Neural crest cell (in vitro differentiated cells): Measurements from ENCODE around the gene SGPP1. TPM values are rescaled to one million over a fixed set of nuclear protein-coding genes. Genes with fewer than 3 reads are reported as not detected.

Source experiments
- DNase-seq: peaks from one replicate; pipeline ENCODE4 v3.0.0; 2021; ENCODE audit warnings: low read depth, mixed read lengths, low spot score
- H3K27ac Mint-ChIP-seq: one replicate; pipeline ENCODE4 v1.8.0; 2021; ENCODE audit warnings: mild to moderate bottlenecking, mixed read lengths; ENCODE audit not compliant: unreplicated experiment
- H3K27me3 Mint-ChIP-seq: 2 replicates; pipeline ENCODE4 v1.8.0; 2021; ENCODE audit warnings: low read depth, mild to moderate bottlenecking, mixed read lengths
- H3K36me3 Mint-ChIP-seq: 2 replicates; pipeline ENCODE4 v1.8.0; 2021; ENCODE audit warnings: low read depth, mild to moderate bottlenecking, mixed read lengths
- H3K4me1 Mint-ChIP-seq: 2 replicates; pipeline ENCODE4 v1.8.0; 2021; ENCODE audit warnings: mixed read lengths
- H3K4me3 Mint-ChIP-seq: one replicate; pipeline ENCODE4 v1.8.0; 2021; ENCODE audit warnings: mild to moderate bottlenecking, mixed read lengths
- H3K9me3 Mint-ChIP-seq: 2 replicates; pipeline ENCODE4 v1.8.0; 2021; ENCODE audit warnings: mixed read lengths
- CTCF ChIP-seq: fragments of 200-600 bp; sonication (generic); conservative IDR thresholded peaks from 2 replicates; pipeline ENCODE4 v1.5.0; 2021; ENCODE audit warnings: antibody characterized with exemption, mild to moderate bottlenecking
- total RNA-seq: library from RNA; stranded (reverse); gene quantifications from 2 replicates; pipeline ENCODE4 v1.2.1, GENCODE V29; 2021

SGPP1 gene
- total RNA-seq, 1 donor from 2014 or later, result 11.8 TPM

- Mint-ChIP-seq H3K27ac (no peak overlapping the region), H3K36me3 (peaks cover 13% of the 10 kb centered on the region), H3K27me3 (no peaks in the 10 kb centered on the region), H3K9me3 (no peaks in the 10 kb centered on the region), H3K4me3 (no peak overlapping the region), H3K4me1 (no peaks in the 10 kb centered on the region)
- no peak for DNase-seq
- no peak for TF ChIP-seq CTCF
Observed at GRCh38 chr14:63682727-63683593, 44.9 kb downstream of the SGPP1 start.

- Mint-ChIP-seq H3K4me3 (no peak overlapping the region), H3K27me3 (no peaks in the 10 kb centered on the region), H3K4me1 (no peaks in the 10 kb centered on the region), H3K9me3 (no peaks in the 10 kb centered on the region), H3K27ac (no peak overlapping the region), H3K36me3 (peaks cover 11% of the 10 kb centered on the region)
- DNase-seq, result no peak
- no peak for TF ChIP-seq CTCF
Observed at GRCh38 chr14:63678536-63678935, 49.3 kb downstream of the SGPP1 start.

GRCh38 chr14:63677891-63678379, 49.9 kb downstream of the SGPP1 start:
- no peaks in the 10 kb centered on the region for H3K9me3 Mint-ChIP-seq
- H3K36me3 Mint-ChIP-seq, result peaks cover 11% of the 10 kb centered on the region
- no peaks in the 10 kb centered on the region for H3K4me1 Mint-ChIP-seq
- H3K27ac Mint-ChIP-seq, result no peak overlapping the region
- H3K4me3 Mint-ChIP-seq, result no peak overlapping the region
- no peaks in the 10 kb centered on the region for H3K27me3 Mint-ChIP-seq
- no peak for TF ChIP-seq CTCF
- no peak for DNase-seq

GRCh38 chr14:63676615-63677014, 51.2 kb downstream of the SGPP1 start:
- Mint-ChIP-seq H3K9me3 (no peaks in the 10 kb centered on the region), H3K36me3 (peaks cover 11% of the 10 kb centered on the region), H3K4me1 (no peaks in the 10 kb centered on the region), H3K4me3 (no peak overlapping the region), H3K27ac (no peak overlapping the region), H3K27me3 (no peaks in the 10 kb centered on the region)
- no peak for TF ChIP-seq CTCF
- DNase-seq, result no peak

GRCh38 chr14:63673886-63674497, 53.9 kb downstream of the SGPP1 start:
- peaks cover 2% of the 10 kb centered on the region for H3K36me3 Mint-ChIP-seq
- H3K27me3 Mint-ChIP-seq, result no peaks in the 10 kb centered on the region
- no peaks in the 10 kb centered on the region for H3K9me3 Mint-ChIP-seq
- no peak for TF ChIP-seq CTCF
- no peak overlapping the region for H3K4me3 Mint-ChIP-seq
- no peak overlapping the region for H3K27ac Mint-ChIP-seq
- H3K4me1 Mint-ChIP-seq, result no peaks in the 10 kb centered on the region
- no peak for DNase-seq
